NCI-H524 (cell line): ENCODE results near the gene ALG14.

Experiments
- DNase-seq, 2 experiments: peaks; one replicate each; lab custom pipeline; 2025; lab: John Stamatoyannopoulos, UW

Gene ALG14

GRCh38 chr1:94980582-94981574, 91.9 kb downstream of the ALG14 start:
- DNase-seq: no peak

- DNase-seq: no peak
Observed at GRCh38 chr1:94979656-94980581, 92.8 kb downstream of the ALG14 start.

- no peak for DNase-seq
Observed at GRCh38 chr1:94979131-94979530, 93.6 kb downstream of the ALG14 start.

GRCh38 chr1:94978401-94978800, 94.3 kb downstream of the ALG14 start:
- no peak for DNase-seq

GRCh38 chr1:94976971-94977548, 95.7 kb downstream of the ALG14 start:
- DNase-seq: no peak

- no peak for DNase-seq
Observed at GRCh38 chr1:94974824-94975223, 97.9 kb downstream of the ALG14 start.

- no peak for DNase-seq
Observed at GRCh38 chr1:94974241-94974640, 98.5 kb downstream of the ALG14 start.

- DNase-seq: no peak
Observed at GRCh38 chr1:94973309-94973922, 99.3 kb downstream of the ALG14 start.

GRCh38 chr1:94971491-94971924, 101.2 kb downstream of the ALG14 start:
- no peak for DNase-seq

- DNase-seq: no peak
Observed at GRCh38 chr1:94970783-94971182, 102.0 kb downstream of the ALG14 start.

GRCh38 chr1:94969137-94969536, 103.6 kb downstream of the ALG14 start:
- DNase-seq: no peak

GRCh38 chr1:94966033-94966432, 106.7 kb downstream of the ALG14 start:
- no peak for DNase-seq

GRCh38 chr1:94963864-94964263, 108.9 kb downstream of the ALG14 start:
- no peak for DNase-seq

- DNase-seq: no peak
Observed at GRCh38 chr1:94962409-94963265, 110.1 kb downstream of the ALG14 start.

GRCh38 chr1:94961988-94962387, 110.8 kb downstream of the ALG14 start:
- DNase-seq: no peak

- no peak for DNase-seq
Observed at GRCh38 chr1:94961582-94961981, 111.2 kb downstream of the ALG14 start.

- no peak for DNase-seq
Observed at GRCh38 chr1:94958081-94958480, 114.7 kb downstream of the ALG14 start.

GRCh38 chr1:94955767-94956632, 116.8 kb downstream of the ALG14 start:
- peak; percentile 50 to 86 for DNase-seq
